ENCODE data around the gene EHMT1.

EHMT1 gene

DNA sequence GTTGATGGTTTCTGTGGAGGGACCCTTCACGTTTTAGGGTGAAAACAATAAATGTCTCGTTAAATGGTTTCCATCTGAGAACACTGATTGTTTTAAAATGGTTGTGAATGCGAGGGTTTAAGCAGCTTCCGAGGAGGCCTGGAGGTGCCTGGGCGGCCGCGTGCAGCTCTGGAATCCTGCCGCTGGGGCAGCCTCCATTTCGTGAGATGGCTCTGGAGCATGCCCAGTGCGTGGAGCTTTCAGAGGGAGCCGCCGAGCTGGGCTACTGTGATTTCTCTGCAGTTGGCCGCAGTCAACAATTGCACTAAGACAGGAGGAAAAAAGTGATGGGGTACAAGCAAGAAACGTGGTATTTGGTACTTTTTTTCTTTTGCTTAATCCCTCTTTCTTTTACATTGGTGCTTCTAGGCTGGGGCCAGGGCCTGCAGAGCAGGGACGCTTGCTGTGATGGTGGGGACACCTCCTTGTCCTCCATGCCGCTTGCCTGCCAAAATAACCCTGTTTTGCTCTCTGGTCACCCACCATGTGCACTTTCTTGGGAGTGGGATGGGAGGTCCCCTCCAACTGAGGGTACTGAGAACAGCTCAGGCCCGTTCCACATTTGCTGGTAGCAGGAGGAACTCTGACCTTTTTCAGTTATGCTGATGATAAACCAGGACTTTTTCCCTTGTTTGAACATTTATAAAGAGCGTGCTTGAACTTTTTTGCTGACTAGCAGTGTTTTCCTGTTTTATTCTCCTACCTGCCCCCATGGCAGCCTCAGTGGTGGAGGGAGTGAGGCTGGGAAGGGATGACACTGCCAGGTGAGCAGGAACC is 47.1 kb downstream of the EHMT1 start:
- no peaks in the 10 kb centered on the region for H3K27me3 ChIP-seq (ENCODE audit: insufficient read depth, low read length, poor library complexity, severe bottlenecking)
- H3F3A ChIP-seq (ENCODE audit: low read depth), result no peaks in the 10 kb centered on the region
- no peak overlapping the region for H3K9ac ChIP-seq (ENCODE audit: low read depth, low read length, poor library complexity, severe bottlenecking)
- H3K9me2 ChIP-seq (replicated peaks; ENCODE audit: low read depth, low read length), result no peaks in the 10 kb centered on the region
- no peaks in the 10 kb centered on the region for H3K4me1 ChIP-seq (ENCODE audit: insufficient read depth, low read length, poor library complexity, severe bottlenecking)
- no peaks in the 10 kb centered on the region for H3K9me3 ChIP-seq (ENCODE audit: insufficient read depth, low read depth, low read length)
- H3K36me3 ChIP-seq (ENCODE audit: insufficient read depth, low read length), result peaks cover 4% of the 10 kb centered on the region; the same call in 1 of the 2 replicates
- peaks cover 40% of the 10 kb centered on the region for H4K20me1 ChIP-seq (ENCODE audit: insufficient read depth, low read length, poor library complexity, severe bottlenecking)
- TF ChIP-seq EZH2phosphoT487 (IDR thresholded peaks at IDR 0.05; ENCODE audit: borderline replicate concordance) (no peak), CTCF (conservative IDR thresholded peaks at IDR 0.05; ENCODE audit: low read length) (no peak)
- no peak overlapping the region for H3K4me2 ChIP-seq (ENCODE audit: low read depth, low read length, poor library complexity, severe bottlenecking)
- H2AFZ ChIP-seq (ENCODE audit: low read length), result no peak overlapping the region
- H3K79me2 ChIP-seq (ENCODE audit: insufficient read depth, low read length), result peaks cover 92% of the 10 kb centered on the region
- H3K4me3 ChIP-seq (ENCODE audit: low read length, poor library complexity, severe bottlenecking), result no peak overlapping the region

DNA sequence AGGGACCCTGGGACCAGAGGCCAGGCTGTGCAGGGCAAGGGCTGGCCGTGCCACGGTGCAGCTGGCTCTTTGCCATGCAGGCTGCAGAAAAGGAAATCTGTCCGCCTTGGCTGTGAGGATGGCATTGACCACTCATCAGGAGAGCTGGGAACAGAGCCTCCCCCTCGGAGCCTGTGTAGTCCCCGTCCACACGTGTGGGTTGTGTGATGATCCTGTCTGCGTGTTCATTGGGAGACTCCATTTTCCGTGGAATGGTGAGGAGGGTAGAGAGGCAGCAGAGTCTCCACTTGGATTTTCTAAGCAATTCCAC is 47.7 kb downstream of the EHMT1 start:
- no peak overlapping the region for H2AFZ ChIP-seq (ENCODE audit: low read length)
- H3K79me2 ChIP-seq (ENCODE audit: insufficient read depth, low read length), result peaks cover 92% of the 10 kb centered on the region
- no peaks in the 10 kb centered on the region for H3K4me1 ChIP-seq (ENCODE audit: insufficient read depth, low read length, poor library complexity, severe bottlenecking)
- no peak overlapping the region for H3K4me3 ChIP-seq (ENCODE audit: low read length, poor library complexity, severe bottlenecking)
- H3K36me3 ChIP-seq (ENCODE audit: insufficient read depth, low read length), result peaks cover 4% of the 10 kb centered on the region; the same call in 1 of the 2 replicates
- TF ChIP-seq EZH2phosphoT487 (IDR thresholded peaks at IDR 0.05; ENCODE audit: borderline replicate concordance) (no peak), CTCF (conservative IDR thresholded peaks at IDR 0.05; ENCODE audit: low read length) (no peak)
- H3K27me3 ChIP-seq (ENCODE audit: insufficient read depth, low read length, poor library complexity, severe bottlenecking), result no peaks in the 10 kb centered on the region
- no peak overlapping the region for H3K9ac ChIP-seq (ENCODE audit: low read depth, low read length, poor library complexity, severe bottlenecking)
- H3F3A ChIP-seq (ENCODE audit: low read depth), result no peaks in the 10 kb centered on the region
- H4K20me1 ChIP-seq (ENCODE audit: insufficient read depth, low read length, poor library complexity, severe bottlenecking), result peaks cover 43% of the 10 kb centered on the region
- H3K9me2 ChIP-seq (replicated peaks; ENCODE audit: low read depth, low read length), result no peaks in the 10 kb centered on the region
- no peak overlapping the region for H3K4me2 ChIP-seq (ENCODE audit: low read depth, low read length, poor library complexity, severe bottlenecking)
- no peaks in the 10 kb centered on the region for H3K9me3 ChIP-seq (ENCODE audit: insufficient read depth, low read depth, low read length)

- peaks cover 92% of the 10 kb centered on the region for H3K79me2 ChIP-seq (ENCODE audit: insufficient read depth, low read length)
- H3F3A ChIP-seq (ENCODE audit: low read depth), result no peaks in the 10 kb centered on the region
- no peak overlapping the region for H2AFZ ChIP-seq (ENCODE audit: low read length)
- H3K4me2 ChIP-seq (ENCODE audit: low read depth, low read length, poor library complexity, severe bottlenecking), result no peak overlapping the region
- TF ChIP-seq EZH2phosphoT487 (IDR thresholded peaks at IDR 0.05; ENCODE audit: borderline replicate concordance), result no peak
- no peak for TF ChIP-seq CTCF (conservative IDR thresholded peaks at IDR 0.05; ENCODE audit: low read length)
- H4K20me1 ChIP-seq (ENCODE audit: insufficient read depth, low read length, poor library complexity, severe bottlenecking), result peaks cover 49% of the 10 kb centered on the region
- H3K36me3 ChIP-seq (ENCODE audit: insufficient read depth, low read length), result peaks cover 4% of the 10 kb centered on the region; the same call in 1 of the 2 replicates
- no peak overlapping the region for H3K9ac ChIP-seq (ENCODE audit: low read depth, low read length, poor library complexity, severe bottlenecking)
- H3K9me3 ChIP-seq (ENCODE audit: insufficient read depth, low read depth, low read length), result no peaks in the 10 kb centered on the region
- H3K4me3 ChIP-seq (ENCODE audit: low read length, poor library complexity, severe bottlenecking), result no peak overlapping the region
- H3K9me2 ChIP-seq (replicated peaks; ENCODE audit: low read depth, low read length), result no peaks in the 10 kb centered on the region
- H3K4me1 ChIP-seq (ENCODE audit: insufficient read depth, low read length, poor library complexity, severe bottlenecking), result no peaks in the 10 kb centered on the region
- no peaks in the 10 kb centered on the region for H3K27me3 ChIP-seq (ENCODE audit: insufficient read depth, low read length, poor library complexity, severe bottlenecking)
Observed at GRCh38 chr9:137666955-137667670, 48.3 kb downstream of the EHMT1 start.

Data from Loucy (cell line).